ENCODE results near the gene WDR76.

The WDR76 gene

DNA sequence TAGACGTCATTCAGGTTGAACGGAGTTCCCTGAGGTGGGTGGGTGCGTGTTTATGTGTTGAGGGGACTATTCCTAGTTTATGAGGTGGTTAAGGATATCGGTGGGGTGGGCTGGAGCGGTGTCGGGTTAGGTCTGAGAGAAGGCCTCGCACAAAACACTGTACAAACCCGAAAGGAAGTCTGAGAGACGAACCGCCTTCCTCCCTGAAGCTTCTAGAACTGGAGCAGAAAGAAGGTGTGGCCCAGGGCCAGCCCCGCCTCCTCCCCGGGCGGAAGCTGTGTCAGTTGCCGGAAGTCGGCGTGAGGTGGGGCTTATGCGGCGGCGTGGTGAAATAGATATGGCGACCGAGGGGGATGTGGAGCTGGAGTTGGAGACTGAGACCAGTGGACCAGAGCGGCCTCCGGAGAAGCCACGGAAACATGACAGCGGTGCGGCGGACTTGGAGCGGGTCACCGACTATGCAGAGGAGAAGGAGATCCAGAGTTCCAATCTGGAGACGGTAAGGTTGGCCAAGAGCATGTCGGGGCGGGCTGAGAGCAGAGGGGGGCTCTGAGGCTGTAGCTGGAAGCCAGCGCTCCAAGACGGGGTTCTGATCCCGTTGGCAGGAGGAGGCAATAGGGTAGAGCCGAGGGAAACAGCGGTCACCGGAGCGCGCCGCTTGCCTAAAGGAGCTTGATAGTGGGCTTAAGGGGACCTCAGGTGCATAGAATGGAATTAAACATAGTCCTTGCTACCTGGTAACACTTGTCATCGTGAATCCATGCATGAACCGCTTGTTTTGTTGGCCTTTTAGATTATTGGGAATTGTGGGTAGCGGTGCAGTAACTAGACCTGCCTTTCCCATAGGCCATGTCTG is 26.3 kb upstream of the WDR76 start, which contains the start of gene HYPK:
Gene HYPK, plus strand, starts transcription at position 314 of the 856 bp plus-strand sequence. Its CDS starts 24 bp downstream, at position 338.
- TF ChIP-seq GATA3 (IDR thresholded peaks at IDR 0.05; ENCODE audit: low read depth, low read length) (no peak), GATA2 (IDR thresholded peaks at IDR 0.05; ENCODE audit: low read depth, low read length) (no peak)

DNA sequence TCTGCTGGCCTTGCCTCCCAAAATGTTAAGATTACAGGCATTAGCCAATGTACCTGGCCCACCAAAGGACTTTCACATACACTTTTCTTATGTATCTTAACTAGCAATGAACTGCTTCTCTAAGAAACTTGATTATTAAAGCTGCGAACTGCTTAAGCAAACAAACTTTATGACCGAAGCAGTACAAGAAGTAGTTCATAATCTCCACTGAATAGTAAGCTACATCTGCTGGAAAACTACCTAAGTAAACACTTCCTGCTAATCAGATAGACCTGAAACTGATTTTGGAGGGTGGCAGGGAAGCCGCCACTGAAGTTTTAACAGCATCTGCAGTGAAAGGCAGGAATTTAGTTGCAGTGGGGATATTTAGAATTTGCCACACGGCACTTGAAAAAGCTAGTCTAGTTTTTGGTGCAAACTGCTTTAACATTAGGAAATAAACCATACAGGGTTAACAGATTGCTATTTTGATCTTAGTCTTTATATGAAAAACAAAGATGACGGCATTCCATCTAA is 18.3 kb upstream of the WDR76 start:
- no peak for TF ChIP-seq GATA2 (IDR thresholded peaks at IDR 0.05; ENCODE audit: low read depth, low read length)
- no peak for TF ChIP-seq GATA3 (IDR thresholded peaks at IDR 0.05; ENCODE audit: low read depth, low read length)

- TF ChIP-seq GATA3 (IDR thresholded peaks at IDR 0.05; ENCODE audit: low read depth, low read length) (no peak), GATA2 (IDR thresholded peaks at IDR 0.05; ENCODE audit: low read depth, low read length) (no peak)
Observed at GRCh38 chr15:43808960-43809678, 17.7 kb upstream of the WDR76 start.

- TF ChIP-seq GATA2 (IDR thresholded peaks at IDR 0.05; ENCODE audit: low read depth, low read length), result no peak
Observed at GRCh38 chr15:43821505-43821904, 5.3 kb upstream of the WDR76 start.

DNA sequence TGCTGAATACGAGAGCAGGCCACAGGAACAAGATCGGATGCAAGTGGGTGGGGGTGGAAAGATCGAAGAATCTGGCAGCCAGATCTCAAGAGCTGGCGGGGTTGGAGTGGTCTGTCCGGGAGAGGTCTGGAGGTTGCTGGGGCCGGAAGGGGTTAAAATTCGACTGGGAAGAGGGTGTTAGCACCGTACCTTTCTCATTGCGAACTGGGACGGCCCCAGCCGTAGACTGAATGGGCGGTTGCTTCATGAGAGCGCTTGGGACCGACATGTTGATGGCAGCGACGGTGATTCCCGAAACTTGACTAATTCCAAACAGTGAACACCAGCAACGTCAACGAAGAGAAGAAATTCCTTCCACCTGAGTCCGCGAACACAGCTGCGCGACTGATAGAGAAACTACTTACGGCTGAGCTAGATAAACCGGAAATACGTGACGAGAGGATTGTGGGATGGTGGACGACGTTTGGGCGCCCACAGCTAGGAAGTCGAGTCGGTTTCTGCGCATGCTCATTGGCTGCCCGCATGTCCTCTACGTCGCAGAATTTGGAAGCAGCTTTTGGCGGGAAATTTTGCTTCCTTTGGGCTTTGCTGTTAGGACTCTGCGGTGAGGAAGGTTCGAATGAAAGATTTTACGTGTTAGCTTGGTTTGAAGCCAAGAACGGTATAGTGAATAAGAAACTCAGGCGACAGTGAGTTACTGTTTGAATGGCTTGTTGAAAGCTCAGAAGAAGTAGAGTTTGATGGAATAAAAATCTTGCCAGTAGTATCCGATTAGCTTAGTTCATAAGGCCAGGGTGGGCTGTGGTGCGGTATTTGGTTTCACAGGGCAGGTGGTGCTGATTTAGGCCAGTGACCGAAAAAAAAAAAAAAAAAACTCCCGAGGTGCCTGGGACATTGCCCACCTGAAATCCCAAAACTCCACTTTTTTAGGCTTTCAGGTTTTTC is 2.2 kb upstream of the WDR76 start, which contains the start of gene MFAP1:
Gene MFAP1, minus strand, starts transcription at position 389 of the 945 bp plus-strand sequence. Its CDS starts 121 bp downstream, at position 268.
- TF ChIP-seq GATA2 (IDR thresholded peaks at IDR 0.05; ENCODE audit: low read depth, low read length), result no peak

DNA sequence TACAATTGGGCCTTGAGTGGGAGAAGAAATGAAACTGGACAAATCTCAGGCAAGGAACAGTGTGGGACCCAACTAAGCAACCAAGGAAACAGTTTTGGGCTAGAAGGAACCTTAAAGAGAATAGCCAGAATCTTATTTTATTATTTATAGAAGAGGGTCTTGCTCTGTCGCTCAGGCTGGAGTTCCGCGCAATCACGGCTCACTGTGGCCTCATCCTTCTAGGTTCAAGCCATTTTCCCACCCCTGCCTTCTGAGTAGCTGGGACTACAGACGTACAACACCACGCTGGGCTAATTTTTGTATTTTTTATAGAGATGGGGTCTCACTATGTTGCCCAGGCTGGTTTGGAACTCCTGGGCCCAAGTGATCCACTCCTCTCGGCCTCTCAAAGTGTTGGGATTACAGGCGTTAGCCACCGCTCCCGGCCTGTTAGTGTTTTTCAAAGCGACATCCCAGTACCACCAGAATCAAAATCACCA is 734 bp upstream of the WDR76 start:
- no peak for TF ChIP-seq GATA3 (IDR thresholded peaks at IDR 0.05; ENCODE audit: low read depth, low read length)
- TF ChIP-seq GATA2 (IDR thresholded peaks at IDR 0.05; ENCODE audit: low read depth, low read length), result no peak

DNA sequence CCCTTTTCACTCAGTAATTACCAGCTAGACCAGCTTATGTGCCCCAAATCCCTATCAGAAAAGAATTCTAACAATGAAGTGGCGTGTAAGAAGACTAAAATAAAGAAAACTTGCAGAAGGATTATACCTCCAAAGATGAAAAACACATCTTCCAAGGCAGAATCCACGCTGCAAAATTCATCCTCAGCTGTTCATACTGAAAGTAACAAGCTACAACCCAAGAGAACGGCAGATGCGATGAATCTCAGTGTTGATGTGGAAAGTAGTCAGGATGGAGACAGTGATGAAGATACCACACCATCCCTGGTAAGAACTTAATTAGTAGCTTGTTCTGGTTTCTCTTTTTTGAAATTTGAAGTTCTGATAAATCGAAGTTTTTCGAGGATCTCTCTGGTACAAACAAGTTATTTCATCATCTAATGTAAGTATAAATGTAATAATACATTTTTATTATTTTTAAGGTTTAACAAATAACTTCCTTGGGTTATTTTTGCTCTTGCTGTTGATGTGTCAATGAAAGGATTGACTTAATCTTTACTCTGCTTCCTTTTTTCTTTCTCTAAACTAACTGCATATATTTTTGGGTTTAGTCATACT is 1.4 kb downstream of the WDR76 start:
- TF ChIP-seq GATA3 (IDR thresholded peaks at IDR 0.05; ENCODE audit: low read depth, low read length) (no peak), GATA2 (IDR thresholded peaks at IDR 0.05; ENCODE audit: low read depth, low read length) (no peak)

DNA sequence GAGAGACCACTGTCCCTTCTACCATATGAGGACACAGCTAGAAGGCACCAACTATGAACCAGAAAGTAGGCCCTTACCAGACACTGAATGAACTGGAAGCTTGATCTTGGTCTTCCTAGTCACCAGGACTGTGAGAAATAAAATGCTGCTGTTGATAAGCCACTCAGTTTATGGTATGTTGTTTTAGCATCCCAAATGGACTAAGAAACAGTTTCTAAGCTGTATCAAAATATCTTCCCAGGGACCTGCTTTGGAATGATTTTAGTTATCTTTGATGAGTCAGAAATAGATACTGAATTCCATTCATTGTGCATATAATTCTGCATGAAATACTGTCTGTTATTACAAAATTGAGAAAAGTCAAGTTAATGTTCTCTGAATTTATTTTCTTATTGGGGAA is 18.6 kb downstream of the WDR76 start:
- TF ChIP-seq GATA3 (IDR thresholded peaks at IDR 0.05; ENCODE audit: low read depth, low read length) (no peak), GATA2 (IDR thresholded peaks at IDR 0.05; ENCODE audit: low read depth, low read length) (no peak)

GRCh38 chr15:43851251-43851650 is 24.4 kb downstream of the WDR76 start:
- TF ChIP-seq GATA3 (IDR thresholded peaks at IDR 0.05; ENCODE audit: low read depth, low read length) (no peak), GATA2 (IDR thresholded peaks at IDR 0.05; ENCODE audit: low read depth, low read length) (no peak)

DNA sequence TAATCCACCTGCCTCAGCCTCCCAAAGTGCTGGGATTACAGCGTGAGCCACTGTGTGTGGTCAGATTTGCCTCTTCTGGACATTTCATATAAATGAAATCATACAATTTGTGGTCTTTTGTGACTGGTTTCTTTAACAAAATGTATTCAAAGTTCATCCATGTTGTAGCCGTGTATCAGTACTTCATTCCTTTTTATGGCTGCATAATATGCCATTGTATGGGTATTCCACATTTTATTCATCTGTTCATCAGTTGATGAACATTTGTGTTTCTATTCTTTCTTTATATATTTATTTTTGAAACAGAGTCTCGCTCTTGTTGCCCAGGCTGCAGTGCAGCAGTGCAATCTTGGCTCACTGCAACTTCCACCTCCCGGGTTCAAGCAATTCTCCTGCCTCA is 25.8 kb downstream of the WDR76 start:
- TF ChIP-seq GATA2 (IDR thresholded peaks at IDR 0.05; ENCODE audit: low read depth, low read length) (no peak), GATA3 (IDR thresholded peaks at IDR 0.05; ENCODE audit: low read depth, low read length) (no peak)

- TF ChIP-seq GATA3 (IDR thresholded peaks at IDR 0.05; ENCODE audit: low read depth, low read length), result no peak
- TF ChIP-seq GATA2 (IDR thresholded peaks at IDR 0.05; ENCODE audit: low read depth, low read length), result no peak
Observed at GRCh38 chr15:43854801-43855200, 28.0 kb downstream of the WDR76 start.

DNA sequence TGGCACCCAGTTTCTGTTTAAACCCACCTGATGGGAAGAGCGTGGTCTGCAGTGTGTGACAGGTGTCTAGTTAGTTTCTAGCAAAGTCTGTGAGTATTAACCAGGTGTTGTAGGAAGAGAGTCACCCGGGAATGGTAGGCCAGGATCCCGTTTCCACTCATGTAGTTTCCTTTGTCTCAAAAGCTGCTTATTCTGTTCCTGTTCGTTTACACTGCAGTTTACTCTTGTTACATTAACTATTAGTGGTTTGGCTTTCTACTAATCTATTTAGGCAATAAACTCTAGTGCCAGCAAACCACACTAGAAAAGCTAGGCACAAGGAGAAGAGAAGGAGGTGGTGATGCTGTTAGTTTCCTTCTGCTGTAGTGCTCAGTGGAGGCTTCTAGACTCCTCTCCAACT is 32.7 kb downstream of the WDR76 start:
- TF ChIP-seq GATA2 (IDR thresholded peaks at IDR 0.05; ENCODE audit: low read depth, low read length) (no peak), GATA3 (IDR thresholded peaks at IDR 0.05; ENCODE audit: low read depth, low read length) (no peak)

- TF ChIP-seq GATA2 (IDR thresholded peaks at IDR 0.05; ENCODE audit: low read depth, low read length), result no peak
- TF ChIP-seq GATA3 (IDR thresholded peaks at IDR 0.05; ENCODE audit: low read depth, low read length), result no peak
Observed at GRCh38 chr15:43867096-43867495, 40.3 kb downstream of the WDR76 start.

Data from SH-SY5Y (cell line).